ENCODE measurements around the gene FBH1. TPM values are rescaled to one million over a fixed set of nuclear protein-coding genes. Genes with fewer than 3 reads are reported as not detected.

FBH1 gene
- total RNA-seq, 1 experiment from 2014 or later = 50.5 TPM

- DNase-seq (ENCODE audit: low read depth, low spot score) (no peak), ATAC-seq (no peak)
- in situ Hi-C loops (cut with HindIII; ENCODE audit: low pct_unique_long_range_greater_than_20kb, low sequenced_read_pairs) (no loop called here), intact Hi-C loops (cut with micrococcal nuclease; ENCODE audit: unreplicated experiment) (no loop called here)
- Histone ChIP-seq H3K9me3 (ENCODE audit: control insufficient read depth, insufficient read depth, low read depth, low read length) (no peaks in the 10 kb centered on the region), H3K4me3 (ENCODE audit: low read depth in 2 of 2, low read length in 2 of 2) (no peak overlapping the region), H3K4me1 (ENCODE audit: control insufficient read depth, insufficient read depth, low read length) (no peaks in the 10 kb centered on the region), H3K27me3 (ENCODE audit: control insufficient read depth, insufficient read depth, low read length) (no peaks in the 10 kb centered on the region), H3K36me3 (ENCODE audit: control insufficient read depth, insufficient read depth, low read length) (no peaks in the 10 kb centered on the region), H3K27ac (ENCODE audit: low read length) (no peak overlapping the region)
- TF ChIP-seq POLR2AphosphoS5 (IDR thresholded peaks at IDR 0.05; ENCODE audit: low read depth, low read length) (no peak), REST (IDR thresholded peaks at IDR 0.05; ENCODE audit: insufficient read depth in 1 of 2, low read depth in 2 of 2, low read length in 1 of 2) (no peak), TCF7L2 (IDR thresholded peaks at IDR 0.05; ENCODE audit: low read depth, low read length) (no peak), SIN3A (IDR thresholded peaks at IDR 0.05; ENCODE audit: borderline replicate concordance, insufficient read depth, low read depth, low read length) (no peak), CTCF (IDR thresholded peaks at IDR 0.05) (no peak)
- POLR2A ChIA-PET = no interaction called here
- CTCF ChIA-PET = no interaction called here
- no TSS peak for BruUV-seq (replicated peaks)
Measured at GRCh38 chr10:5963591-5963990, 73.5 kb downstream of the FBH1 start.

GRCh38 chr10:5964736-5965135 lies 74.7 kb downstream of the FBH1 start:
- intact Hi-C loops (cut with micrococcal nuclease; ENCODE audit: unreplicated experiment) (no loop called here), in situ Hi-C loops (cut with HindIII; ENCODE audit: low pct_unique_long_range_greater_than_20kb, low sequenced_read_pairs) (no loop called here)
- CTCF ChIA-PET = no interaction called here
- H3K27me3 ChIP-seq (ENCODE audit: control insufficient read depth, insufficient read depth, low read length) = no peaks in the 10 kb centered on the region
- H3K4me3 ChIP-seq (ENCODE audit: low read depth in 2 of 2, low read length in 2 of 2) = no peak overlapping the region
- ATAC-seq (no peak), DNase-seq (ENCODE audit: low read depth, low spot score) (no peak)
- POLR2A ChIA-PET = no interaction called here
- no peaks in the 10 kb centered on the region for H3K4me1 ChIP-seq (ENCODE audit: control insufficient read depth, insufficient read depth, low read length)
- no TSS peak for BruUV-seq (replicated peaks)
- H3K9me3 ChIP-seq (ENCODE audit: control insufficient read depth, insufficient read depth, low read depth, low read length) = no peaks in the 10 kb centered on the region
- no peak overlapping the region for H3K27ac ChIP-seq (ENCODE audit: low read length)
- no peaks in the 10 kb centered on the region for H3K36me3 ChIP-seq (ENCODE audit: control insufficient read depth, insufficient read depth, low read length)
- no peak for TF ChIP-seq REST (IDR thresholded peaks at IDR 0.05; ENCODE audit: insufficient read depth in 1 of 2, low read depth in 2 of 2, low read length in 1 of 2)
- no peak for TF ChIP-seq TCF7L2 (IDR thresholded peaks at IDR 0.05; ENCODE audit: low read depth, low read length)
